Calu3 (cell line): ENCODE measurements around the gene NOC2L. TPM values are rescaled to one million over a fixed set of nuclear protein-coding genes. Genes with fewer than 3 reads are reported as not detected.
"Not testable (repeated sequence)": the region's sequence is repeated elsewhere in the genome, so short reads cannot be mapped to it uniquely, and the experiment has no call there.

ENCODE experiments used
- BruUV-seq: library from RNA; stranded (reverse); fragments of 400-500 nt; replicated peaks from 2 replicates; lab custom pipeline; 2021; lab: Mats Ljungman, UMichigan
- CTCF ChIA-PET: fragments of 300-600 bp; sonication (Branson Sonifier 250); formaldehyde crosslinking; loops from one replicate; lab custom pipeline; 2022; ENCODE audit warnings: antibody characterized with exemption; lab: Charles Lee
- DNase-seq: peaks from one replicate; pipeline ENCODE4 v3.0.0; 2022
- H3K27ac Mint-ChIP-seq: one replicate; pipeline ENCODE4 v1.8.0; 2022; ENCODE audit warnings: mixed read lengths; ENCODE audit not compliant: unreplicated experiment
- H3K27me3 Mint-ChIP-seq: one replicate; pipeline ENCODE4 v1.8.0; 2022; ENCODE audit warnings: mixed read lengths; ENCODE audit not compliant: unreplicated experiment
- H3K36me3 Mint-ChIP-seq: one replicate; pipeline ENCODE4 v1.8.0; 2022; ENCODE audit warnings: mild to moderate bottlenecking, moderate library complexity, mixed read lengths; ENCODE audit not compliant: insufficient read depth, unreplicated experiment
- H3K4me1 Mint-ChIP-seq: one replicate; pipeline ENCODE4 v1.8.0; 2022; ENCODE audit warnings: mild to moderate bottlenecking, low read depth, mixed read lengths; ENCODE audit not compliant: unreplicated experiment
- H3K4me3 Mint-ChIP-seq: one replicate; pipeline ENCODE4 v1.8.0; 2022; ENCODE audit warnings: mild to moderate bottlenecking, low read depth, moderate library complexity, mixed read lengths; ENCODE audit not compliant: unreplicated experiment
- H3K9me3 Mint-ChIP-seq: one replicate; pipeline ENCODE4 v1.8.0; 2022; ENCODE audit warnings: low read depth, mixed read lengths; ENCODE audit not compliant: unreplicated experiment
- CTCF ChIP-seq: fragments of 200-600 bp; IDR thresholded peaks from one replicate; pipeline ENCODE4 v1.8.0; 2022; ENCODE audit warnings: antibody characterized with exemption; ENCODE audit not compliant: unreplicated experiment
- intact Hi-C: fragments of 100-400 bp; cut with micrococcal nuclease; formaldehyde crosslinking; loops from one replicate; pipeline ENCODE4 v1.10.0; 2022; ENCODE audit not compliant: unreplicated experiment
- total RNA-seq: library from RNA; stranded (reverse); gene quantifications from 2 replicates; pipeline ENCODE4 v1.2.3, GENCODE V29; 2022

The NOC2L gene
- total RNA-seq, 1 experiment from 2014 or later = 98.6 TPM

- CTCF ChIA-PET = interaction anchor here (0.6 kb wide), 1 partner anchor 17 kb away, joined by 3 read pairs; no protein-coding TSS in a partner anchor
- H3K36me3 Mint-ChIP-seq = peaks cover 46% of the 10 kb centered on the region
- DNase-seq = no peak
- H3K4me3 Mint-ChIP-seq = no peak overlapping the region
- no TSS peak for BruUV-seq
- no peak for TF ChIP-seq CTCF
- intact Hi-C loops = no loop called here
- H3K4me1 Mint-ChIP-seq = peaks cover 7% of the 10 kb centered on the region
- no peaks in the 10 kb centered on the region for H3K27me3 Mint-ChIP-seq
- H3K27ac Mint-ChIP-seq = no peak overlapping the region
- H3K9me3 Mint-ChIP-seq = no peaks in the 10 kb centered on the region
Observed at GRCh38 chr1:995665-996633, 36.9 kb upstream of the NOC2L start.

- H3K9me3 Mint-ChIP-seq, DNase-seq, H3K27ac Mint-ChIP-seq, H3K4me3 Mint-ChIP-seq, H3K27me3 Mint-ChIP-seq, intact Hi-C loops, H3K4me1 Mint-ChIP-seq, BruUV-seq: not testable (repeated sequence)
- H3K36me3 Mint-ChIP-seq = peaks cover 33% of the 10 kb centered on the region
- CTCF ChIA-PET = interaction anchor here (0.6 kb wide), 1 partner anchor 50 kb away, joined by 3 read pairs; no protein-coding TSS in a partner anchor
Observed at GRCh38 chr1:994546-994945, 35.5 kb upstream of the NOC2L start.

GRCh38 chr1:993379-993995 is 34.4 kb upstream of the NOC2L start:
- H3K27me3 Mint-ChIP-seq = peaks cover 13% of the 10 kb centered on the region
- no peak overlapping the region for H3K4me3 Mint-ChIP-seq
- H3K36me3 Mint-ChIP-seq = peaks cover 24% of the 10 kb centered on the region
- DNase-seq = no peak
- TF ChIP-seq CTCF = no peak
- H3K27ac Mint-ChIP-seq = no peak overlapping the region
- H3K4me1 Mint-ChIP-seq = peaks cover 7% of the 10 kb centered on the region
- intact Hi-C loops = no loop called here
- no peaks in the 10 kb centered on the region for H3K9me3 Mint-ChIP-seq
- no TSS peak for BruUV-seq
- CTCF ChIA-PET = no interaction called here

- Mint-ChIP-seq H3K36me3 (peaks cover 15% of the 10 kb centered on the region), H3K9me3 (no peaks in the 10 kb centered on the region), H3K27ac (no peak overlapping the region), H3K27me3 (peaks cover 19% of the 10 kb centered on the region), H3K4me3 (no peak overlapping the region), H3K4me1 (peaks cover 7% of the 10 kb centered on the region)
- no peak for DNase-seq
- intact Hi-C loops = no loop called here
- TF ChIP-seq CTCF = no peak
- CTCF ChIA-PET = no interaction called here
- no TSS peak for BruUV-seq
Observed at GRCh38 chr1:992362-992761, 33.3 kb upstream of the NOC2L start.
